Measurements from ENCODE around the gene SDHAF2. TPM values are rescaled to one million over a fixed set of nuclear protein-coding genes. Genes with fewer than 3 reads are reported as not detected.

Gene SDHAF2
- polyA plus RNA-seq, 1 of the 3 experiments (the other 2 are of a cell fraction), result 81.7 TPM

DNA sequence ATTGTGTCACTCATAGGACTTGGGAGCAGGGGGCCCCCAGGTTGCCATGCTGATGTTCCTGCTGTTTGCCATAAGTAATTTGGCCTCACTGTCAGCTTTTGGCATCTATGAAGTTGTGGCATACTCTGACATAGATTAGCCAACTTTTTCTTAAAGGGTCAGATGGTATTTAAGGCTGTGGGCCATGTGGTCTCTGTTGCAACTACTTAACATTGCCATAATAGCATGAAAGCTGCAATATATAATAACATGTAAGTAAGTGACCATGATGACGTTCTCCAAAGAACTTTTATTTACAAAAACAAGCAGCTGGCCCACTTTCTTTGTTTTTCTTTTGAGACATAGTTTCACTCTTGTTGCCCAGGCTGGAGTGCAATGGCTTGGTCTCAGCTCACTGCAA is 39.8 kb upstream of the SDHAF2 start:
- TF ChIP-seq SIN3A (IDR thresholded peaks at IDR 0.05; ENCODE audit: borderline replicate concordance, low read depth, low read length), result no peak
- no peak for TF ChIP-seq USF1 (IDR thresholded peaks at IDR 0.05; ENCODE audit: borderline replicate concordance, low read depth)
- H3K9me3 ChIP-seq, result no peaks in the 10 kb centered on the region
- H3K9ac ChIP-seq, result no peak overlapping the region
- H3K9me2 ChIP-seq, result no peaks in the 10 kb centered on the region
- H3F3A ChIP-seq (replicated peaks; ENCODE audit: insufficient read depth), result peaks cover 3% of the 10 kb centered on the region
- WGBS (ENCODE audit: low lambda C conversion rate), result 82% methylated on average over 1 of the region's 1 CpG
- H3K4me3 ChIP-seq (ENCODE audit: low read depth in 2 of 2, low read length in 1 of 2), result no peak overlapping the region
- H4K20me1 ChIP-seq (ENCODE audit: insufficient read depth), result no peaks in the 10 kb centered on the region
- no peak overlapping the region for H2AFZ ChIP-seq (ENCODE audit: low read depth)
- H3K27me3 ChIP-seq (ENCODE audit: insufficient read depth), result no peaks in the 10 kb centered on the region
- H3K79me2 ChIP-seq (ENCODE audit: insufficient read depth), result no peaks in the 10 kb centered on the region
- ChIA-PET CTCF (interaction anchor here (0.6 to 4.8 kb wide), 4 partner anchors 9 to 135 kb away, joined by 3 to 81 read pairs (median 6); partner anchors contain the start of genes DDB1 and TKFC), POLR2A (no interaction called here)
- H3K27ac ChIP-seq (ENCODE audit: low read depth in 2 of 2, low read length in 1 of 2), result no peak overlapping the region
- H3K4me1 ChIP-seq (ENCODE audit: control insufficient read depth in 1 of 2, insufficient read depth in 2 of 2, low read depth in 1 of 2, low read length in 1 of 2), result peaks cover 0 to 6% of the 10 kb centered on the region in 2 experiments; a peak in 2 of 4 replicates
- no peak for DNase-seq
- peaks cover 0 to 5% of the 10 kb centered on the region in 2 experiments for H3K36me3 ChIP-seq (replicated peaks in 1 of 2; ENCODE audit: control insufficient read depth in 1 of 2, insufficient read depth in 2 of 2, low read length in 1 of 2)
- H3K4me2 ChIP-seq, result no peak overlapping the region

- POLR2A ChIA-PET, result interaction anchor here (1.1 to 3.2 kb wide), 5 partner anchors 9 to 57 kb away, joined by 3 to 14 read pairs (median 9); partner anchors contain the start of genes CPSF7, CYB561A3, SDHAF2 and TMEM138
- CTCF ChIA-PET, result interaction anchor here (0.6 to 4.8 kb wide), 22 partner anchors 8 to 1582 kb away, joined by 3 to 81 read pairs (median 4); partner anchors contain the start of genes CPSF7, CYB561A3, DDB1 and SDHAF2
- no peak overlapping the region for H3K27ac ChIP-seq (ENCODE audit: low read depth in 2 of 2, low read length in 1 of 2)
- peak overlapping the region; percentile 70 for H3K9ac ChIP-seq
- H3K79me2 ChIP-seq (ENCODE audit: insufficient read depth), result no peaks in the 10 kb centered on the region
- WGBS (ENCODE audit: low lambda C conversion rate), result 14% methylated on average over 15 of the region's 15 CpGs
- no peaks in the 10 kb centered on the region for H4K20me1 ChIP-seq (ENCODE audit: insufficient read depth)
- no peaks in the 10 kb centered on the region for H3K27me3 ChIP-seq (ENCODE audit: insufficient read depth)
- DNase-seq, result peak; percentile 52
- no peaks in the 10 kb centered on the region for H3K9me3 ChIP-seq
- TF ChIP-seq JUND (IDR thresholded peaks at IDR 0.05), result no peak
- TF ChIP-seq SMC3 (IDR thresholded peaks at IDR 0.05; ENCODE audit: low read depth, low read length), result no peak; the same call in 1 of the 2 replicates
- no peak for TF ChIP-seq EP300 (IDR thresholded peaks at IDR 0.05; ENCODE audit: borderline replicate concordance in 1 of 2, low read depth in 1 of 2, low read length in 1 of 2)
- no peak for TF ChIP-seq FOSL2 (IDR thresholded peaks at IDR 0.05; ENCODE audit: borderline replicate concordance, low read depth)
- TF ChIP-seq SIN3A (IDR thresholded peaks at IDR 0.05; ENCODE audit: borderline replicate concordance, low read depth, low read length), result no peak
- TF ChIP-seq FOXJ3 (CRISPR knock-in tag; IDR thresholded peaks at IDR 0.05), result no peak
- peak; percentile 52 for TF ChIP-seq RAD21 (IDR thresholded peaks at IDR 0.05; ENCODE audit: low read length)
- no peak for TF ChIP-seq EZH2phosphoT487 (IDR thresholded peaks at IDR 0.05; ENCODE audit: borderline replicate concordance, low read depth)
- no peak for TF ChIP-seq REST (IDR thresholded peaks at IDR 0.05; ENCODE audit: low read depth, low read length)
- TF ChIP-seq TAF1 (IDR thresholded peaks at IDR 0.05; ENCODE audit: borderline replicate concordance, low read depth, low read length), result no peak
- TF ChIP-seq, protein P1, sequence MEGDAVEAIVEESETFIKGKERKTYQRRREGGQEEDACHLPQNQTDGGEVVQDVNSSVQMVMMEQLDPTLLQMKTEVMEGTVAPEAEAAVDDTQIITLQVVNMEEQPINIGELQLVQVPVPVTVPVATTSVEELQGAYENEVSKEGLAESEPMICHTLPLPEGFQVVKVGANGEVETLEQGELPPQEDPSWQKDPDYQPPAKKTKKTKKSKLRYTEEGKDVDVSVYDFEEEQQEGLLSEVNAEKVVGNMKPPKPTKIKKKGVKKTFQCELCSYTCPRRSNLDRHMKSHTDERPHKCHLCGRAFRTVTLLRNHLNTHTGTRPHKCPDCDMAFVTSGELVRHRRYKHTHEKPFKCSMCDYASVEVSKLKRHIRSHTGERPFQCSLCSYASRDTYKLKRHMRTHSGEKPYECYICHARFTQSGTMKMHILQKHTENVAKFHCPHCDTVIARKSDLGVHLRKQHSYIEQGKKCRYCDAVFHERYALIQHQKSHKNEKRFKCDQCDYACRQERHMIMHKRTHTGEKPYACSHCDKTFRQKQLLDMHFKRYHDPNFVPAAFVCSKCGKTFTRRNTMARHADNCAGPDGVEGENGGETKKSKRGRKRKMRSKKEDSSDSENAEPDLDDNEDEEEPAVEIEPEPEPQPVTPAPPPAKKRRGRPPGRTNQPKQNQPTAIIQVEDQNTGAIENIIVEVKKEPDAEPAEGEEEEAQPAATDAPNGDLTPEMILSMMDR (IDR thresholded peaks at IDR 0.05), result peak; percentile 28
- TF ChIP-seq USF1 (IDR thresholded peaks at IDR 0.05; ENCODE audit: borderline replicate concordance, low read depth), result no peak
- no peak for TF ChIP-seq POLR2AphosphoS5 (IDR thresholded peaks at IDR 0.05; ENCODE audit: low read depth, low read length)
- no peak for TF ChIP-seq RCOR1 (IDR thresholded peaks at IDR 0.05; ENCODE audit: low read length)
- peaks cover 3% of the 10 kb centered on the region for H3F3A ChIP-seq (replicated peaks; ENCODE audit: insufficient read depth)
- H3K9me2 ChIP-seq, result no peaks in the 10 kb centered on the region
- peaks cover 0 to 6% of the 10 kb centered on the region in 2 experiments; a peak in 2 of 4 replicates for H3K4me1 ChIP-seq (ENCODE audit: control insufficient read depth in 1 of 2, insufficient read depth in 2 of 2, low read depth in 1 of 2, low read length in 1 of 2)
- H3K36me3 ChIP-seq (replicated peaks in 1 of 2; ENCODE audit: control insufficient read depth in 1 of 2, insufficient read depth in 2 of 2, low read length in 1 of 2), result peaks cover 0 to 14% of the 10 kb centered on the region in 2 experiments
- peak overlapping the region; percentile 99 for H2AFZ ChIP-seq (ENCODE audit: low read depth)
- H3K4me3 ChIP-seq (ENCODE audit: low read depth in 2 of 2, low read length in 1 of 2), result peak overlapping the region; percentile 63 to 70
- peak overlapping the region; percentile 89 for H3K4me2 ChIP-seq
Measured at GRCh38 chr11:61392981-61393595, 36.8 kb upstream of the SDHAF2 start.
